NCI-H82 (cell line): ENCODE measurements around the gene ADAMTS2.

Experiments used
- DNase-seq: peaks from one replicate; lab custom pipeline; 2025; lab: John Stamatoyannopoulos, UW

Gene ADAMTS2

DNA sequence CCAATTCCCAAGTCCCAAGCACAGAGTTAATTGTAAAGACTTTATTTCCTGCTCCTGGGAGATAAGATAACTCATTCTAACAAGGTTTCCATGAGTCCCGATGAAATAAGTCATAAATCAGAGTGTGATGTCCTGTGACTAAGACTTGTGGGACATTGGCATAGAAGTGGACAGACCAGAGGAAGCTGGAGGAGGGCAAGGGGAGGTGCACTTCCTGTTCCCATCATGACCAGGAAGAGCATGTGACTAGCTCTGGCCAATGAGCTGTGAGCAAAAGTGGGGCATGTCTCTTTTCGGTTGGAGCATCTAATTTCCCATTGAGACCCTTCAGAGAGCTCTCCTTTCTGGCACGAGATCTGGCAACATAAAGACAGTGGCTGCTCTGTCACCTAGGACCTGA is 184.7 kb downstream of the ADAMTS2 start:
- DNase-seq = no peak

DNA sequence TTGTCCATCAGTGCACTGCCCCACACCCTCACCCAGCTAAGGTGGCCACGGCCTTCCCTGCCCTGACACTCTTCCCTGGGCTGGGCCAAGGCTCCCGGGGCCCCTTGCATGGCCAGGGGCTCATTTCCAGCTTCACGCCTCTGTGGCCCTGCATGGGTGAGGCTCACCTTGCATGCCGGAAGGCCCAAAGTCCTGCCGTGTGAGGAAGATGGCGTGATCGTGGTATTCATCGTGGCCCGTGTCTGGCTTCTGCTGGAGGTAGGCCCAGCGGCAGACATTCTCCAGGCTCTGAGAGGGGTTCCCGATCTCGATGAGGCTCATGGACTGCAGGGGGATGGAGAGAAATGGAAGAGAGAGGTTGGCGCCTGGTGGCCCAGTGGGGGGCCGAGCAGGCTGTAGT is 186.7 kb downstream of the ADAMTS2 start:
- no peak for DNase-seq

DNA sequence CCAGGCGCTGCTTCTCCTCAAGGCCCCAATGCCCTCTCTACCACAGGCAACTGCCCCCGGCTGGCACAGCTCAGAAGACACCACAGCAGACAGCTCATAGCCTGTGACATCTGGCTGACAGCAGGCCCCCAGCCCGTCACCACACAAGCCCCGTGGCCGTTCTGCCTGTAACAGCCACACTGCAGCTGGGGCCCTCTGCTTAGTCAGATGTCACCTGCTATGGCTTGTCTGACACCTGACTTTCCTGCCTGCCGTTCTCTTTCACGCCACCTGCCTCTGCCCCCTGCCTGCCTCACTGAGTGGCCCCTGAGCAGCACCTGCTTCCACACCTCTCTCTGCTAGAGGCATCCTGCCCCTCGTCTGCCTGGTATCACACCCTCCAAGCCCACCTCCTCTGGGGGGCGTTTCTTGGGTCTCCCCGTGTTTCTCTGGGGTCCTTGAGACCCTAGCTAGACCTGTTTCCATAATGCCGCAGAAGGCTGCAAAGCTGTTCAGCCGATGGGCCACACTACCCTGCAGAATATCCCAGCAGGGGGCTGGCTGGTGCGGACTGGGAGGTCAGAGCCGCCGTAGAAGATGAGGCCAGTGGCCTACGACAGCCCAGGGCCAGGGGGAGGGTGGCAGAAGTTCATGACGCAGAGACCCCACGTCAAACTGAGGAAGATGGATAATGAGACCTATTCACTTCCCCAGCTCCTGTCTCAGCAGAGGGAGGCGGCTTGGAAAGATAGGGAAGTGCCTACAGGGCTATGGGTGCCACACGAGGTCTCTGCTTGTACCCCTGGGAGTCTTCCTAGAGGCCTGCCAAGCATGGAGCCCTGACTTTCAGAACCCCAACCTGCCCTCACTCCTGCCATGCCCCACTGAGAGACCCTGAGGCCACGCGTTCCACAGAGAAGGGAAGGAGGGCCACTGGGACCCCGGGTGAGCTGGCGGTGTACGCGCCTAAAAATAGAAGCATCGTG is 190.0 kb downstream of the ADAMTS2 start:
- DNase-seq = peak; percentile 17

DNA sequence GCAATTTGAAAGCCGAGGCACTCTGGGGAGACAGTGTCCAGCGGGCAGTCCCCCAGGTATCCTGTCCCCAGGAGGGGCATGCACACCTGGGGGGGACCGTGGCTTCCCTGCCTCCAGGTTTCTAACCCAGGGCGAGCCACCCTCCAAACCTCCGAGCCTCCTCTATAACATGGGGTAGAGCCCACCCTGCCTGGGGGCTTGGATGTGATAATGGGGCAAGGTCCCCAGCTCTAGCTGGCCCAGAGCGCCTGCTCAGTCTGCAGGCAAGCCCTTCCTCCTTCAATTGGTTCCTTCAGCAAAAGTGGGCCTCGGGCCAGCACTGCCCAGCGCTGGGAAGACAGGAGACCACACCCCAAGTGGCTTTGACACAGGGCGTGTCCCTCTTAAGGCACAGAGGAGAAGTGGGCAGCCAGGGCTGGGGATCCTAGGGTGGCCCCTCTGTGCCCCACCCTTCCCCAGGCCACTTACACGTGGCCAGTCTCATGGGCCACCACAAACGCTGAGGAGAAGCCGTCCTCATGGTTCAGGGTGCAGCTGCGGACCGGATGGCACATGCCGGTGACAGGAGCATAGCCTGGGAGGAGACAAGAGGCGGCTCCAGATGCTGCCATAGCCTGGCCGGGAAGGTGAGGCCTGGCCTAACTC is 190.8 kb downstream of the ADAMTS2 start:
- no peak for DNase-seq

DNA sequence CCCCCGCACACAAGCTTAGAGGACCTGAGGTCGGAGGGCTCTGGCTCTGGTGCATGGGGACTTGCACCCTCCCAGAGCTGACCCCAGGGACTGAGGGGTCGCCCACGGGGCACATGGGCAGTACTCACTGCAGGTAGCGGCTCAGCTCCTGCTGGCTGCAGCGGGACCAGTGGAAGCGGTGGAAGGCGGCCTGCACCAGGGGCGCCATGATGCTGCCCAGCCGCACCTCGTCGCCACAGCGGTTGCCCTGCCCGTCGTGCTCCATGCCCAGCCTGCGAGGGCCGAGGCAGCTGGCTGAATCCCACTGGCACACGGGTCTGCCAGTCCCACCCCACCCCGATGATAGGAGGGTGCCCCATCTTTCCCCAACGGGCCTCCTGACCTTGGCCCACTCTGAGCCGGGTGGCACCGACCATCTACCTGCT is 191.3 kb downstream of the ADAMTS2 start:
- DNase-seq = no peak

DNA sequence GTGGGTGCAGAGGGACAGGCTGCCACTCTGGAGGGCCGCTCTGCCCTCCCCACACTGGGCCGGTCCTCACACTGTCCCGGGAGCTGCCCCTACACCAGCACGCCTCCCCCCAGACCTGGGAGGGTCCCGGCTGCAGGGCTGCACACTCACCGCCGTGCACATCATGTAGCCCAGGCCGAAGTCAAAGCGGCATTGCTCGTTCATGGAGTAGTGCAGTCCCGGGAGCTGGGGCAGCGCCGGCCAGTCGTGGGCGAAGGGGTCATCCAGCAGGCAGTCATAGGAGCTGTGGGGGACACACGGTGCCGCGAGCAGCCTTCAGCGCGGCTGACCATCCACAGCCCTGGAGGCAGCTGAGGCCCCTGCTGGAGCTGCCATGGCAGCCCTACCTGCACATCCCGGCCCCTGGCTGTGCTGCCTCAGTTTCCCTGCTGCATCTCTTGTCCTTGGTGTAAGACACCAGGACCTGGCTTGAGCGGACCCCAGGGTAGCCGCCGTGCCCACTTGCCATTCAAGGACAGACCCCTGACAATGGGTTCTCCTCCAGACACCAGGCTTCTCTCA is 191.8 kb downstream of the ADAMTS2 start:
- no peak for DNase-seq

DNA sequence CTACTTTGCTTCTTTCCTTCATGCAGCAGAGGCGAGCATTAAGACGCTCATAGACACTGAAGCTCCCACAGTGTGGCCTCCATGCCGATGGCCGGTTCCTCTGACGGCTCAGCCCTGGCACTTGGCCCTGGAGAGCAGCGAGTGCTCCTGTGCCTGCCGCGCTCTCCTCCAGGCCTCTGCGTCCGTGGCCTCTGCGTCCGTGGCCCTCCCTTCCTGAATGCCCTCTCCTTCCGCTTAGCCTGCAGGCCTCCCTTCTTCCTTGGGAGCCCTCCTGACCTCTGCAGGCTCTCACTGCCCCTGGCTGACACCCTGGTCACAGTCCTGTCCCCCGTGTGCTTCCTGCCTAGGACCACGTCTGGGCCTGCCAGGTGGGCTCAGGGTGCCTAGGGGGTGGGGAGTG is 192.3 kb downstream of the ADAMTS2 start:
- DNase-seq = no peak

DNA sequence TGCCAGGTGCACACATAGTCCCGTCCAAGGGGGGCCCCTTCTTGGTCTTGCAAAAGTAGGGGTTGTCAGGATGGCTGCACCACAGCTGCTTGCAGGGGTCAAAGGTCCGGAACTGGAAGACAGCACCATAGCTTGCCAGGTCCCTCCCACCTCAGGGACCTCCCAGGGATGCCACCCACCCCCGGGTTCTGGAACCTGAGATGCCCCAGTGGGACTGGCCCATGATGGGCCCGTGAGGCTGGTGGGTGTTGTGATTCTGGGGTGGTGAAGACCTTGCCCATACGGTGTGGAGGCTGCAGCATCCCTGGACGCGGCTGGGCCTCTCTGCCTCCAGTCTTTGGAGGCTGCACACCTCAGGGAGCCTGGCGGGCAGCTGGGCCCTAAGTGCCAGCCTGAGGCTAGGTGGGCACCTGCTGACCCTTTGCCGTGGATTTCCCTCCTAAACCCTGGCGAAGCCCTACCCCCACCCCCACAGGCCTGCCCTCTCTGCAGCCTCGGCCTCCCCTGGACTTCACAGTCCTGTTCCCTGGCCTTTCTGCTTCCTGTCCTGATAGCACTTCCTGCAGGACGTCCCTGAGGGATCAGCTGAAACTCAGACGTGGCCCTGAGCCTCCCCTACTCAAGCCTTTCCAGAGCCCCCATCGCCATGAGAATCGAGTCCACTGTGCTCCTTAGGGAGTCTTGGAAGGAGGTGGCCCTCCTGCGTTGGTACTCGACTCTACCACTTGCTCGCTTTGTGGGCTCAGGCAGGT is 192.9 kb downstream of the ADAMTS2 start:
- DNase-seq = no peak

DNA sequence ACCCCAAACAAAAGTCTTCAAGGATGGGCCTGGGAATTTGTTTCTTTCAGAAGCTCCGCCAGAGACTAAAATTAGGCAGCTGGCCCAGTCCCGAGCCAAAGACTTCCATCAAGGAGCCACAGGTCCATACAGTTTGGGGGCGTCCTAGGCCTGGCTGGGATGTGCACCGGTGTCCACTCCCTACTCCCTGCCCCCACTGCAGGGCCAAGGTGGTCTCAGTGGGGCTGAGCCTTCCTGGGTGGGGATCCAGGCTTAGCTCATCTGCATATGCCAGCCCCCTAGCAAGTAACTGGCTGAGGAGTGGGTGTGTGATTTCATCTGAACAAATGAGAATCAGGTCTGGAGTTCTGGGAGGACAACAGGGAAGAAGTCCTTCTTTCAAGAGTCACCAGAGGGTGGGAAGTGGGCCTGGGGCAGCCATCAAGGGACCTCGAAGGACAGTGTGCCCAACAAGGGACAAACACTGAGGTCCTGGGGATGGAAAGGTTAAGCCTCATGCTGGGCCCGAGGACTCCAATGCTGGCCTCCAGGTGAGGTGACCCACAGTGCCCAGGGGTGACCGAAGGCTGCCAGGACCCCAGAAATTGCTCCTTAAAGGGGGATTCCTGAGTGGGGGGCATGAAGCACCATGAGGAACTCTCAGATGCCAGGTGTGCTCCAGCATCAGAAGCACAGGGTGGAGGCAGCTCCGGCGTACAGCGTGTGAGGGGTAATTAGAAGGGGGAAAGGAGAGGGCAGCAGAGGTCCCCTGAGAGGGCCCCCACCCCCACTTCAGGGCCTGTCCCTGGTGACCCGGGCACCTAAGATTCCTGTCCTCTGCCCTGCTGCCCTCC is 193.8 kb downstream of the ADAMTS2 start:
- DNase-seq = no peak

DNA sequence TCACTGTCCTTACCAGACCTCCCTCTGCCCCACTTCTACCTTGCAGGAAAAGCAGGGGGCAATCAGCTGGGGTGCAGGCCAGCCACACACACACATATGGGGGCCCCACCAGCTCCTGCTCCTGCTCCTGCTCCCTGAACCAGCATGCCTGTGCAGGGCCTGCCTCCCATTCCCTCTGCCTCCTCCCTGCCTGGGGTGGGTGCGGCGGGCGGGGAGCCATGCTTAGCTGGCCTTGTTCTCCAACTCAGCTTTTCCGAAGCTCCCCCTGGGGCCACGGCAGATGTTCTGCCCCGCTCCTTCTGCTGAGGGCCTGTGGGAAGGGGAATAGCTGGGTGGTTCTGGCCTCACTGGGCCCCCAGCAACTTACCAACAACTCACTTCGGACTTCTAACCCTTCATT is 195.2 kb downstream of the ADAMTS2 start:
- no peak for DNase-seq

DNA sequence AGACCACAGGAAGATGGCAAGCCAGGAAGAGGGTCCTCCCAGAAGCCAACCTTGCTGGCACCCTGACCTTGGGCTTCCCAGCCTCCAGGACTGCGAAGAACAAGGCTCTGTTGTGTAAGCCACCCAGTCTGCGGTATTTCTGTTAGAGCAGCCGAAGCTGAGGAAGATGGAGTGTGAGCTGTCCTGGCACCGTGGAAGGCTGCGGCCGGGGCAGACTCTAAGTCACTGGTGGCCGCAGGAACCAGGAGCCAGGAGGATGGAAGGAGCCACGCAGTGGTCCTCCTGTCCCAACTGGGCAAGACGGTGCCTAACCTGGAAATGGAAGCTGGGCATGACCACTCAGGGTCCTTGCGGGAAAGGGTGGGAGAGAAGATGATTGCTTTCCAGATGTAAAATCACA is 196.0 kb downstream of the ADAMTS2 start:
- no peak for DNase-seq

DNA sequence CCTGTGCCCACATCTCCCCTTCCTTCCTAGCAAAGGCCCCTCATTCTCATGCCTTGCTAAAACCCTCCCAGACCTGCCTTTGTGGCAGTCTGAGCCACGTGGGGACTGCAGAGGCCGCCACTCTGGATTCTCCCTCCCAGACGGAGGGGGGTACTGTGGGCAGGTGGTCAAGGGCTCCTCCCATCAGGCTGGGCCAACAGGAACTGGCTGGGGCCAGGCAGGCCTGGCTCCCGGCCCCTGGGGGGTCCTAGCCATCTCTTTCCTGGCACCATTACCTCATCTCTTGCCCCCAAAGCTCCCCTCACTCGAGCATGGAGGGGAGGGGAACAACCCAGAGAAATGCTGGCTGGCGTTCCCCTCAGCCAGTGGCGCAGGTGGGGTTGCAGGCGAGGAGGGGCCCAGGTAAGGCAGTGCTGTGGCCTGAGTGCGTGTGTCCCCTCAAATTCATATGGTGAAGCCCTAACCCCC is 196.5 kb downstream of the ADAMTS2 start:
- no peak for DNase-seq

DNA sequence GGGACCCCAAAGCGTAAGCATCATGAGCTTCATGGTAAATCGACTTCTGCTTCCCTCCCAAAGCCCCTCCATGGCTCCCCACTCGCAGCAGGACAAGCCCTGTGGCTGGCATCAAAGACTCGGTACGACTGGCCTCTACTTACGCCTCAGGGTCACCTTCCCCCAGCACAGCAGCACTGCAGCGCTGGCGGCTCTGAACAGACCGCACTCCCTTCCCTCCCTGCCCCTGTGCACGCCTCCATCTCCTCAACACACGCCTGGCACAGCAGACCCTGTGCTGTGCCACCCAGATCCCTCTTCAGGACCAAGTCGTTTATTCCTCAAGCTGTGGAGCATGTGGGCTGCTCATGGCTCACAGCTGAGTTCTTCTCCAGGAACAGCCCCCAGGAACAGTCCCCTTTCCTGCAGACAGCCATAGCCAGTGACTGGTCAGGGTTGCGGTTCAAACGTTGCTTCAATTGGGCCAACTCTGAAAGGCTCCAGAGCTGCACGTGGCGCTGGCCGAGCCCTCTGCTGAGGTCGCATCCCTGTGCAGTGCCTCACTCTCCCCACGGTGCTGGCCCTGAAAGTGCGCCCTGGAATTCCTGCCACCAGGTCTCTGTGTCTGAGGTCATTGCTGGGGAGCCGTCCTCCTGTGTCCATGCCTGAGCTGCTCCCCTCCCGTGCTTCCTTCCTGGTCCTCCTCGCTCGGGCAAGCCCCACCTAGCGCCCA is 197.1 kb downstream of the ADAMTS2 start:
- DNase-seq = no peak

DNA sequence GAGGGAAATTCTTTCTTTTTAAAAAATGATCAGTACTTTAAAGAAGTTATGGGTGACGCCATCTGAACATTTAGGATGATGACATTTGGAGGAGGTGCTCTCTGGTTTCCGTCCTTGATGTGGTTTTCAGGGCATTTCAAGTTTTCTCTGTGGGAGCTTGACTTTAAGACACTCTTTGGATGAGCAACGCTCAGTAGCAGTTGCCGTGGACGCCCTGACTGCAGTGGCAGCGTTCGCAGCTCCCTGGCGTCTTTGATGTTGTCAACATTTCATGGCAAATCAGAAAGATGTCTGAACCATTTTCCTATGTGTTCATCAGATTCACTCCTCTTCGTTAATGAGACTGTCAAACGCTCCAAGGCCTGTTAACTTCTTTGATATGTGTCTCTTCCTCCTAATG is 199.0 kb downstream of the ADAMTS2 start:
- no peak for DNase-seq

DNA sequence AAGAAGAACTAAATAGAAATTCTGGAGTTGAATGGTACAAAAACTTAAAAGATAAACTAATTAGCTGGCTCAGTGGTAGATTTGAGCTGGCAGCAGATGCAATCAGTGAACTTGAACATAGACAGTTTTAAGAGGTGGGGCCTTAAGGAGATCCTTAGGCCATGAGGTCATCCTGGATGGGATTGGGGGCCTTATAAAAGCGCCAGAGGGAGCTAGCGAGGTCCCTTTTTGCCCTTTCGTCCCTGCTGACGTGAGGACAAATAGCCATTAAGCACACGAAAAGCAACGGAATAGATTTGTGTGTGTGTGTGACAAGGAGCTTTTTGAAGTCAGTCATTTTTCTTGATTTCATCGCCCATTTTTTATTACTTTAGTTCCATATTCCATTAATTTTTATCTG is 201.8 kb downstream of the ADAMTS2 start:
- DNase-seq = peak; percentile 55

DNA sequence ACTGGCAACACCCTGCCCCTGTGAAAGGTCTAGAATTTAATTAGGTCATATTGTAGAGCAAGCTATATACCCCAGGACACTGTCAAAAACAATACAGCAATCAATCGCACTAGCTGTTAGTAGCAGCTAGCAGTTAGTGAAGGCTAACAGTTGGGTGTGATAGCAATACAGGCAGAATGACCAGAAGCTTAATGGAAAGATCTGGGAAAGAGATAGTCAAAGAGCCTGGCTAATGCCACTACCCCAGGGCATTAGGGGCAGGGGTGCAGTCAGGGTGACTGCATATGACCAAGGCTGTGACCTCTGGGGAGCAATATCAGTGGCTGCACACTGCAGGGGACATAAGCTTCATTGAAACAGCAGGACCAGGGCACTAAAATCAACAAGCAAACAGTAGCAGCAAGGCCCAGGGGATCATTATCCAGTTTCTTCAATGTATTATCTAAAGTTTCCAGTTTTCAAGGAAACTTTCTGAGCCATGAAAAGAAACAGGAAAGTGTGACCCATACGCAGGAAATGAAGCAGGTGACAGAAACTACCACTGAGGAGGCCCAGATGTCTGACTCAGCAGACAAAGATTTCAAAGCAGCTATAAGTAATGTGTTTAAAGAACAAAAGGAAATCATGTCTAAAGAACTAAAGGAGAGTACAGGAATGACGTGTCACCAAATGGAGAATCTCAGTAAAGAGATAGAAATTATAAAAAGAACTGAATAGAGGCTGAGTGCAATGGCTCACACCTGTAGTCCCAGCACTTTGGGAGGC is 202.6 kb downstream of the ADAMTS2 start:
- no peak for DNase-seq

DNA sequence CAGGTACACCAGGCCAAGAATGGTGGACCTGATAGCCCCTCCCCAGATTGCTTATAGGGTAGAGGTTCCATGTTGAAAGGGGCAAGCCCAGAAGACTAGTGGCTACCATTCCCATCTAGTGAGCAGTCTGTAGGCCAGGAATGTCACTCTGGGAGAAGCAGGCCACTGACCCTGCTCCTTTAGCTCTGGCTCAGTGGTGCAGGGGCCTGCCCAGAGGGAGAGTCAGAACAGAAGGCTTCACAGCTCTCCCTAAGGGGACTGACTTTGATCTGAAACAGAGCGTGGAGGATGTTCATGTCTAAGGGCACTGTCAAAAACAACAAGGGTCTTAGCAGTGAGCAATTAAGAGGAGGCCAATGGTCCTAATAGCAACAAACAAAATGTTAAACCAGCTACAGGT is 203.4 kb downstream of the ADAMTS2 start:
- DNase-seq = no peak

DNA sequence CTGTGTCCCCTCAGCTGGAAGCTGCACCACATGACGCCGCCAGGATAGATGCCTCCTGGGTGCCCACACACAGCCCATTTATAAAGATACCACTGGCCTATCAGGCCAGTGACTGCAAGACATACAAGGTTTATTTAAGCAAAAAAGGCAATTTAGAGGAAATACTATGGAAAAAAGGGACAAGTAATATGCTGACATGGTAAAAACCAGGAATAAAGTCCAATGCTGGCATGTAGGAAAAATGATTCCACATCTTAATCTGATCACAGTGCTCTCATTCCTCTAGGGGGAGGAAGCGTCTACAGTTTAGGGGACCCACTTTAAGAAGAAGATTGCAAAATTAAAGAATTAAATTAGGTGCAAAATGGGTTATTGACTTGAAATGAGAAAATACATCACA is 205.0 kb downstream of the ADAMTS2 start:
- no peak for DNase-seq

DNA sequence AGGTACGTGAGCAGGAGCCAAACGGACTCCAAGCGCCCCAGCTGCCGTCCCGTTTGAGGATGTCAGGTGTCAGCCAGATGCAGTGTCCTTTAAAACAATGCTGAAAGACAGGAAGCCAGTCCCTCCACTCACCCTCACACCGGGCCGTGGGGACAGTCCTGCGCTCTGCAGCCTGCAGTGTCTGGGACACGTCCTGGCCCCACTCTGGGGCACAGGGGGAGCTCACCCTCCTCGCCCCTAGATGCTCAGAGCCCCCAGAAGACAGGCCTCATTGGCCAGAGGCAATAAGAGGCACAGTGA is 205.4 kb downstream of the ADAMTS2 start:
- no peak for DNase-seq
